Stimulated activated CD8-positive, alpha-beta memory T cell treated with anti-CD3 and anti-CD28 coated beads, Interleukin-12 subunit alpha, Interleukin-12 subunit beta, amount 100 ng/mL, for 4 hours (primary cell): ENCODE results near the gene CCDC201.

Experiments used
- DNase-seq: peaks from one replicate; pipeline ENCODE4 v3.0.0-alpha.2; 2020; ENCODE audit warnings: low read depth

CCDC201 gene

DNA sequence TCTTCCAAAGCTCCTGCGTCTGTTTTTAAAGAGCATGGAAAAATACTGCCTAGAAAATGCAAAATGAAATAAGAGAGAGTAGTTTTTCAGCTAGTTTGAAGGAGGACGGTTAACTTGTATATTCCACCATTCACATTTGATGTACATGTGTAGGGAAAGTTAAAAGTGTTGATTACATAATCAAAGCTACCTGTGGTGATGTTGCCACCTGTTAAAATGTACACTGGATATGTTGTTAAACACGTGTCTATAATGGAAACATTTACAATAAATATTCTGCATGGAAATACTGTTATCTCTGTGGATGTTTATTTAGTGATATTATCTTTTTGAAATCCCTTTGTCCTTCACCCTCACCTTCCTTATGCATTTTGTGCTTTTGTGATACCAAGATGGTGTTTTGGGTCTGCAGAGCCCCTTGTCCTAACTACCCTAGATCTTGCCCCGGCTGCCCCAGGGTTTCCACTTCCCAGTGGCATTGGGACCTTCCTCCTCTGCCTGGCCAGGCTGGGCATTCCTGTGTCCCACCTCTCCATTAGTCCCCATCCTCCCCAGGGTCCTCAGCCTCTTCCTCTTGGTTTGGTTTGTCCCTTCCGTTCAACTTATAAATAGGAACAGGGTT, 20.6 kb upstream of the CCDC201 start:
- DNase-seq, result no peak

DNA sequence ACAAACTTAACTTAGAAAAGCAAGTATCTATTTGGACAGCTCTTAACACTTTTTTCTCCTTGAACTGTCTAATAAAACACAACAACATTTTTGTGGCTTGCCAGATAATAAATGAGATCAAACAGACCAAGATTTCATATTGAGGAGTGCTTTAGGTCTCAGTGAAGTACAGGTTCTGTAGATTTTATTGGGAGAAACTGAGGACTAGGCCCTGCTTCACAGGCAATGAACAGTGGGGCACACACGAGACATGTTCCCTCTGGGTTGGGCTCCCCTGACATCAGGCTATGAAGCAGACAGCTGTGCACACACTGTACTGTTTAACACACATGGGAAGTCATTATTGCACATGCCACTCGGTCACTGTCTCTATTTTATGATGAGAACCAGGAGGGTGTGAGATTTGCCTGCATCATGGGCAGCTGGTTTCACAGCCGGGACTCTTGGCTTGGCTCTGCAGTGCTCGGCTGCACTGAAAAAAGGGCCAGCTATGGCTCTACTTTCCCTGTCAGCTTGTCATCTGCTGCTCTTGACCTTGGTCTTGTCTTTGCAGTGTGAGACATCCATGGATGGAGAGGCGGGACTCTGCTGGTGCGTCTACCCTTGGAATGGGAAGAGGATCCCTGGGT, 19.6 kb upstream of the CCDC201 start:
- no peak for DNase-seq

DNA sequence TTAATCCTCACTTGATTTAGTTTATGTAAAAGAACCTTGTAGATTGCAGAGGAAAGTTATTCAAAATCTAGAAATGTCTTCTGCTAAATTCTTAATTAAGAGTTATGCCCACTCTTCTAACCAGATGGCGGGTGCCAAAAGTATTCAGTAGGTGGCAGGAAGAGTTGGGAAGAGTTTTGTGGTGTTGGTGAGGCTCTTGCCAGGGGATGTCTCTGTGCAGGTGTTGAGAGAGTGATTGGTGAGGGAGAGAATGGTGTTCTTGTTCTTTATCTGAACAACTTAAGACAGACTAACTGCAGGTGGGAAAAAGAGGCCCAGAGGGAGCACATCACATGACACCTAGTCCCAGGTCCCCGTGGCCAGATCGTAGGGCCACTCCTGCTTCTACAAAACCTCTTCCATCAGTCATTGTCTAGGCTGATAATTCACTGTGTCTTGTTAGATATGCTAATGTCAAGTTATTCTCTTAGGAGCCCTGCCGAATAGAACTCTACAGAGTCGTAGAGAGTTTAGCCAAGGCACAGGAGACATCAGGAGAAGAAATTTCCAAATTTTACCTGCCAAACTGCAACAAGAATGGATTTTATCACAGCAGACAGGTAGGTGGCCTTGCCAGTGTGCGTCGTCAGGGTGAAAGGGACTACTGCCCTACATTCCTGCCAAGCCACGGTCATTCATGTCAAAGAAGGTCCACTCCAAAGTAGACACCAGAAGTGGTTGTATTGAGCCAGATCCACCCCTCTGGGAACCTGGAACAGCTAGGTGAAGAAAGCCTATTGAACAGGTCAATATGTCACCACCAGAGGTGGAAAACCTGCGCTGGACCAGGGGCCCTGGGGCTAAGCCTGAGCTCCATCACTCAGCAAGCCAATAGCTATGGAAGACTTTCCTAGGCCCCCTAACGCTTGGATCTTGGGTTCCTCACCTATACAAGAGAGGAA, 18.9 kb upstream of the CCDC201 start:
- DNase-seq, result no peak

DNA sequence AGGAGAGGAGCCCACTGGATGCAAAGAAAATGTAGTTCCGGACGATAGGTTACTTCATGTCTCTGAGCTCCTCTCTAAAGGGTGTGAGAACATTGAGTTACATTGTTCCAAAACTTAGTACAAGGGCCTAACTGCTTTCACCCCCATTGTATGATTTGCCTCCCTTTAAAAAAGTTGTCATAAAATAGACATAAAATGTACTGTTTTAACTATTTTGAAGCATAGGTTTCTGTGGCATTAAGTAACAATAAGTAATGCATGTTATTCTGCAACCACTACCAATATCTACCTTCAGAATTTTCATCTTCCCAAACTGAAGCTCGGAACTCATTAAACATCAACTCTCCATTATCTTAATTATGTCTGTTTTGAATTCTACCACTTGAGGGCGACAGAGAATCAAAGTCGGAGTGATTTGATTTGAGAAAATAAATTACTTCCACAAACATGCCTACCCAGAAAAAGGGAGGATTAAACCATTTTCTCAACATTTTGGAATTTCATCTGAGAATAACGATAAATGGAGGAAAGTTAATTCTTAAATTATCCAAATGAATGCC, 18.1 kb upstream of the CCDC201 start:
- no peak for DNase-seq

DNA sequence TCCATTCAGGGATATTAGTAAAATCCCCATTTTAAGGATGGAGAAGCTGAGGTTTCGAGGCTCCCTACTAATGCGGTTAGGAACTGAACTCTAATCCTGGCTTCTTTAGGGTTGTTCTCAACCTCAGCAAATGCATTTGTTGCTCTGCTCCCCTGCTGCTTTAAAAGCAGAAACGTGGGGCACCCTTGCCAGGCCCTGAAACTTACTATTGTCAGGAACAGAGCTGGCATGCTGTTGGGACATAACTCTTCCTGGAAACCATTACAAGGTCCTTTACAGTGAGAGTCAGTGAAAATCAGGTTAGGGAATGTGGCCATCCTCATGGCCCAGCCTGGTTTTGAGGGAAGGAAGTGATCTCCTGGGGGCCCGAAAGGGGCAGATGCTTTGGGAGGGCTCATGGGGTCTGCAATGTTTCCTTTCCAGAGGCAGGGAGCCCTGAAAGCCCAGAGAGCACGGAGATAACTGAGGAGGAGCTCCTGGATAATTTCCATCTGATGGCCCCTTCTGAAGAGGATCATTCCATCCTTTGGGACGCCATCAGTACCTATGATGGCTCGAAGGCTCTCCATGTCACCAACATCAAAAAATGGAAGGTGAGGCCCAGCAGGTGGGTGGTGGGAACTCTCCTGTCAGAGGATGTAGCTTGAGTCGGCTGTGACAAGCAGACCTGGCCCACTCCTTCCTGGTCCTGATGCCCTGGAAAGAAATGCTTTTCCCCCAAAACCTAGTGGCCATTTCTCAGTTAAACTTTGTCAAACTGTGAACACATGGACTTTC, 17.4 kb upstream of the CCDC201 start:
- no peak for DNase-seq

DNA sequence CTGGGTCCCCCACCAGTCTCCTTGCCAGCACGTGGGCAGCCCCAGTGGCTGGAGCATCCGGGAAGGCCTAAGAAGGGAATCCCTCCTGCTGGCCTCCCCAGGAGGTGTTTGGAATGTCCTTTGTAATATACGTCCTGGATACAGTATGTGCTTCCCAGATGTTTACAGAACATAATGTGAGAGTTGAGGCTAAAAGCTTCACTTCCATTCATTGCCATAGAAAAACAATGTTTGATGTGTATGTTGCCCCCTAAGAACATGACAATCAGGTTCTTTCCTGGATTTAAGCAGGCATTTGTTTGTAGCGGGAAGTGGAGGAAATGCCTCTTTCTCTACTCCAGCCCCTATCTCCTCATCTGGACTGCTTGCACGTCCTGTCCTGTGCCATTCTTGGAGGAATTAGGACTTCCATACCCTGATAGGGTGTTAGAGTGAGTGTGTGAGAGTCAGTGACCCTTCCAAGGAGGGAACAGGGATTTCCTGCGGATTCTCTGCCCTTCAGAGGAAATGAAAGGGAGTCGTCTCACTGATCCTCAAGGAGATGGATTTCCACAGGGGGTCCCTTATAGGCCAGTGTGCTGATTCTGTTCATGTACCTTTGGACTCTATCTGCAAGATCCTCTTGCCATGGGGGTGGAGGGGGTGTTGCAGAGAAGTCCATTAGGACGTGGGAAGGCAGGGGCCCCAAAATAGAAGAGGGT, 16.6 kb upstream of the CCDC201 start:
- DNase-seq, result no peak

DNA sequence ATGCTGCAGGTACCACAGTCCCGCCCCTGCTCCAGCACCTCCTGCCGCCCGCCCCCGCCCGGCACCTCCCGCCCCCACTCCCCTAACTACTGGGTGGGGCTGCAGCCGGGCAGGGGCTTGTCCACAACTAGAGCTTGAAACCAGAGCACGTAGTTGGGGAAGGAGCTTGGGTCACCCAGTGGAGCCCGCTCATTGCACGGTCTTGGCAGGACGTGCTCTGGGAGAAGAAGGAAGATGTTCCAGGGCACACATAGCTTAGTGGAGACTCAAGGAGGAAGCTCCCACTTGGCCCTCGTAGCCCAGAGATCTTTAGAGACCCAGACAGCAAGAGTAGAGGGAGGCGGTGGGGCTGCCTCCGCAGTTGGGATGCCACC, 16.1 kb upstream of the CCDC201 start:
- no peak for DNase-seq

DNA sequence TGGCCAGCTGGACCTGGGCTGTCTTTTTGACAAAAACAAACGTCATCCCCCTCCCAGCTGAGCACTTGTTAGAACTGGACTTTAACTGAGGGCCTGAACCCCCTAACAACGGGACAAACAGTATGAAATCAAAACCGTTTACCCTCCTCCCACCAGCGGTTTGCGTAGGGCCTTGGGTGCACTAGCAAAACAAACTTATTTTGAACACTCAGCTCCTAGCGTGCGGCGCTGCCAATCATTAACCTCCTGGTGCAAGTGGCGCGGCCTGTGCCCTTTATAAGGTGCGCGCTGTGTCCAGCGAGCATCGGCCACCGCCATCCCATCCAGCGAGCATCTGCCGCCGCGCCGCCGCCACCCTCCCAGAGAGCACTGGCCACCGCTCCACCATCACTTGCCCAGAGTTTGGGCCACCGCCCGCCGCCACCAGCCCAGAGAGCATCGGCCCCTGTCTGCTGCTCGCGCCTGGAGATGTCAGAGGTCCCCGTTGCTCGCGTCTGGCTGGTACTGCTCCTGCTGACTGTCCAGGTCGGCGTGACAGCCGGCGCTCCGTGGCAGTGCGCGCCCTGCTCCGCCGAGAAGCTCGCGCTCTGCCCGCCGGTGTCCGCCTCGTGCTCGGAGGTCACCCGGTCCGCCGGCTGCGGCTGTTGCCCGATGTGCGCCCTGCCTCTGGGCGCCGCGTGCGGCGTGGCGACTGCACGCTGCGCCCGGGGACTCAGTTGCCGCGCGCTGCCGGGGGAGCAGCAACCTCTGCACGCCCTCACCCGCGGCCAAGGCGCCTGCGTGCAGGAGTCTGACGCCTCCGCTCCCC, 15.5 kb upstream of the CCDC201 start, which contains the start of gene IGFBP1:
TSS of gene IGFBP1 (plus strand) at position 304 of the 808 bp plus-strand sequence. CDS start at position 469, 165 bp downstream.
- no peak for DNase-seq

DNA sequence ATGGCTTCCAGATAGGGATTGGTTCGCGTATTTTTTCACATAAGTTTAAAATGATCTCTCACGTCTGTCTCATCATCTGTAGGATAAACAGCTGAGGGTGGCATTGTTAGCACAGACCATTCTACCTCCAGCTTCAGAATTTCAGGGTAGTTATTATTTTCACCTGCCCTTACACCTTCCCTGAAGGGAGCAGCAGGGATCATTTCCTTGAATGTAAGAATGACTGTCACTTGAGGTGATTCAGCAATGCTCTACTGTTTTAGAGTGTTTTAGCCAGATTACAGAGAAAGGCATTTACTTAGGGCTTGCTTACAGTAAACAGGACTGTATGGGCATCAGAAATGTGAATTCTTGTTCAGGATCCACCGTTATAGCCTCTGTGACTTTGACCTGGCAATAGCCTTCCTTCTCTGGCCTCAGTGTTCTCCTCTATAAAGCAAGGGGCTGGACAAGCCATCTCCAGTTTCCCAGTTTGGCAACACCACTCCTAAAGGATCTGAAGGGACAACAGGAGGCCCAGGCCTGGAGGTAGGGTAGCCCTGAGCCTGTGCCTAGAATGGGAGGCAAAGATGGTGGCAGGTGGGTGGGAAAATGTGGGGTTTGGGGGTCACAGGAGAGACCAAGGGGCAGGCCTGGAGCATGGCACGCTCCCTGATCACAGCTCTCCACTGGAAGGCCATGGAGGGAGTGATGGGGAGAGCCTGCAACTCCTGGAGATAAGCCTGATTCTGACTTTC, 14.2 kb upstream of the CCDC201 start:
- no peak for DNase-seq

DNA sequence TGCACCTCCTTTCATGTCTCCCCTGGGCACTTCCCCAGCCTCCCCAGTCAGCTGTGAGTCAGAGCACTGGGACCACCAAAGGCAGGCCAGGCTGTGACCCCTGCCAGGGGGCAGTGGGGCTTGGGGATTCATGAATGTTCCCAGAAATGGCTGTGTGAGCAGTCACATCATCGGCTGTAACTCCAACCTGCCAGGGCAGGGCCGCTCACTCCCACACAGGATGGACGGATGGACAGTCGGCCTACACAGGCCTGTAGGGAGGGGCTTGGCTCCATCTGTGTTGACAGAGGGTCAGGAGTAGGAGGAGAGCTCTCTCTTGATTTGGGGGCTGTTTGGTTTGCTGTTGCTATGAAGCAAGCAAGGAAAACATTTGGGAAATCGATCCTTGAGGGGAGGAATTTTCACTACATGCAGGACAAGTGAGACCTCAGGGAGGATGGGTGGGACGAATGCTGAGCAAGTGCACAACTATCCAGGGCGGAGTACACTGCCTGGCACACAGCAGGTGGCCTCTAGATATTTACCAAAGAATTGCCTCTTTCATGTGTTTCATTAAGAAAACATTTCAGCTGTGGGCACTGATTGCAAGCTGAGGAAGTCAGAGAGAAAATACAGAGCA, 12.5 kb upstream of the CCDC201 start:
- no peak for DNase-seq

DNA sequence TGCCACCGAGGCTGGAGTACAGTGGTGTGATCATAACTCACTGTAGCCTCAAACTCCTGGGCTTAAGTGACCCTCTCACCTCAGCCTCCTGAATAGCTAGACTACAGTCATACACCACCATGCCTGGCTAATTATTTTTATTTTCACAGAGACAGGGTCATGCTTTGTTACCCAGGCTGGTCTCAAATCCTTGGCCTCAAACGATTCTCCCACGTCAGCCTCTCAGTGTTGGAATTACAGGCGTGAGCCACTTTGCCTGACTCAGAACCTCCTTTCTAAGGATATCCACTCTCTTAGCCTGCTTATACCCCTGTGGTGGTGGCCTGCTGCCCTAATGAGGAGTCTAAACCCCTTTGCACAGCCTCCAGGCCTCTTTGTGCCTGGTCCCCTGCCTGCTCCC, 11.3 kb upstream of the CCDC201 start:
- DNase-seq, result no peak

DNA sequence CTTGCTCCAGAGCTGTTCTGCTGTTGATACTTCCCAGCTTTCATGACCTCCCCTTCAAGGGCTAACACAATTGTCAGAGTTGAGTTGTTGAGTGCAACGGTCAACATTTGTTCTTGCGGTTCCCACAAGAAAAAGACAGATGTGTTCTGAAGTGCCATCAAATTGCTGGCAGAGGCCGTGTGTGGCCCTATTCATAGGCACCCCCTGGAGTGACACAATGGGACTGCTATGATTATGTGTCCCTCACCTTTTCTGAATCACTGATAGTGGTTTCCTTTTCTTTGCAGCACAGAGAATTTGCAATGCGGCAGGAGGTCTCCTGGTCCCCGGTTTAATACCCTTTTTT, 9.6 kb upstream of the CCDC201 start:
- no peak for DNase-seq

DNA sequence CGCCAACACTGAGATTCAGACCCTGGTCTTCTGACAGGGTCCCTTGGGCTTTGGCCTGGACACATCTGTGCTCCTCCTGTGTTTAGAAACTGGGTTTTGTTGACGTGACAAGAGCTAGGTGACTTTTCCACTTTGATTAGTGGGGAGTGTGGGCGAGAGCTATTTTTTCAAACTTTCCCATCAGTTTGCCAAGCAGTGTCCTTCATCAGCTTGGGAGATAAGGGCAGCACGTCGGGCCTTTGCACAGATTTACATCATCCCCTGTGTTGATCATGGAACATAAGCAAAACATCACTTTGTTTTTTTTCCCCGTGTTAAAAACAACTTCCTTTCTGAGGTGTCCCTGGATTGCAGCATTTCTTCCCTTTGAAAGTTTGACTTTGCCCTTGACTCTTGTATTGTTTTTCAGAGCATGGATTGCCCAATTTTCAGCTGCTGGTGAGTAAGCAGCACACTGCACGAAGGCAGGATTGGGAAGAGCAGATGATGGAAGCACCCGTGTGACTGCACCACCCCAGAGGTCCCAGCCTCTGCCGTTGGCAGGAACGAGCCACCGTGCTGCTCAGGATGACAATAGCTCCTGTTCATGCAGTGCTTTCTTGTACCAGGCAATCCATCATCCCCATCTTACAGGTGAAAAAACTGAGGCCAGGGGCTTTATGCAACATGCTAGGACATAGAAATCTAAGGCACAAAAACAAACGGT, 9.0 kb upstream of the CCDC201 start:
- DNase-seq, result no peak

DNA sequence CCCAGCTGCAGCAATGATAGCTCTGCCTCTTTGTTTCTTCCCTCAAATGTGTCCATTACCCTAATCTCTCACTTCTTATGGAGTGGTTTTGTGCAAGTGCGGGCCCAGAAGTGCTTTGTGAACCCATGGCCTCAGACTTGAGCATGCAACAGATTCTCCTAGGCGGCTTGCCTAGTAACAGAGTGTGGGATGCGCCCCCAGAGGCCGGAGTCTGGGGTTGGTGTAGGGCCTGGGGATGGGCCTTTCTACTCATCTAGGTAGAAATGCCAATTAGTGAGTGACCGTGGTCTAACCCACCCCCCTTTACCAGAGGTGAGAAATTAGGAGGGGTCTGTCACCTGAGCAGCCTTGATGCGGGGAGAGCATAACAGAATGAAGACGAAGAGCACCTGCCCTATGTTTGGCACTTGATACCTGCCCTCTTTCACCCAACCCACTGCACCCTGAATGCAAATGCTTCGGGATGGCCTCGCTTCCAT, 8.4 kb upstream of the CCDC201 start:
- no peak for DNase-seq

DNA sequence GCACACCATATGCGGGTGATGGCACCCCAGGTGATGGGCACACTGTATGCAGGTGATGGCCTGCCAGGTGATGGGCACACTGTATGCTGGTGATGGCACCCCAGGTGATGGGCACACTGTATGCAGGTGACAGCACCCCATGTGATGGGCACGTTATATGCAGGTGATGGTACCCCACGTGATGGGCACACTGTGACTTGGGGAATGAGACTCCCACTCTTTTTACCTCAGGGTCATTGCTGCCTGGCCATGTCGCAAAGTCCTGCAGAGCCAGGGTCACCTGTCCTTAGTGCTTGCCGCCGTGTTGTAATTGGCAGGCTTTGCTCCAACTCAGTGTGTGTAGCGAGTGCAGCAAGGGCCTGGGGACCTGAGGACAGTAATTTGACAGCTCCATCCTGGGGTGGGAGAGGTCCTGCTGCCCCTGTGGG, 7.6 kb upstream of the CCDC201 start:
- no peak for DNase-seq

DNA sequence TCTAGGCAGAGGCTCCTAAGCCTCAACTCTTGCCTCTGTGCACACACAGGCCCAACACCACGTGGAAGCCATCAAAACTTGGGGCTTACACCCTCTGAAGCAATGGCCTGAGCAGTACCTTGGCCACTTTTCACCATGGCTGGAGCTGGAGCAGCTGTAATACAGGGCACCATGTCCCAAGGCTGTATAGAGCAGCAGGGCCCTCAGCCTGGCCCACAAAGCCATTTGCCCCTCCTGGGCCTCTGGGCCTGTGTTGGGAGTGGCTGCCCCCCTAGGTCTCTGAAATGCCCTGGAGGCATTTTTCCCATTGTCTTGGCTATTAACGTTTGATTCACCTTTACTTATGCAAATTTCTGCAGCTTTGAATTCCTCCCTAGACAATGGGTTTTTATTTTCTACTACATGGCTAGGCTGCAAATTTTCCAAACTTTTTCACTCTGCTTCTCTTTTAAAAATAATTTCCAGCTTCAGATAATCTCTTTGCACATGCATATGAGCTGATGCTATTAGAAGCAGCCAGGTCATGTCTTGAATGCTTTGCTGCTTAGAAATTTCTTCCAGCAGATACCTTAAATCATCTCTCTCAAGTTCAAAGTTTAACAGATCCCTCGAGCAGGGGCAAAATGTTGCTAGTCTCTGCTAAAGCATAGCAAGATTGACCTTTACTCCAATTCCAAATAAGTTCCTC, 5.7 kb upstream of the CCDC201 start:
- no peak for DNase-seq

DNA sequence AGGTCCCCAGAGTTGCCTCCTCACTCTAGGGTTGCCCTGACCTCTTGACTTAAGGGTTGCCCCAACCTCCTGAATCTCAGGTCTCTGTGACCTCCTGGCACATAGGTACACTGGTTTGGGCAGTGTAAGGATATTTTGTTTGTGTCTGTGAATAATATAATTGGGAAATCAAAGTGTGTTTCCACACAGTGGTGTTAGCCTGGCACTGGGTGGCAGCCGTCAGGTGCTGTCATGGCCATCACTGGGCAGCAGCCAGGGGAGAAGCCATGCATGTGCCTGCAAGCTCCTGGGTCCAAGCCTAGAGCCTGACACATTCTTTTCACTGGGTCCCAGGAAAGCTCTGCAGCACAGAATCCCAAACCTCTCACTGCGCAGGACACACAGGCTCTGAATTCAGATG, 3.6 kb upstream of the CCDC201 start:
- DNase-seq, result no peak
